Spleen (tissue), 11 donors: ENCODE data around the gene SWSAP1. TPM values are rescaled to one million over a fixed set of nuclear protein-coding genes. Genes with fewer than 3 reads are reported as not detected.

Source experiments
- DNase-seq: peaks from one replicate; pipeline ENCODE4 v3.0.0-alpha.2; 2020
- H3K27ac ChIP-seq, 8 donors: fragments of 200-600 bp; sonication (generic) in 7 of 8; 1 replicate in 4 of 8; 2 replicates in 4 of 8; pipeline versions ENCODE4 v1.5.0 to v1.8.0; 2016 to 2021; ENCODE audit warnings: inconsistent platforms in 4 of 8, mild to moderate bottlenecking in 4 of 8, moderate library complexity in 1 of 8
- H3K27me3 ChIP-seq, 7 donors: fragments of 200-600 bp; sonication (generic) in 6 of 7; replicated peaks in 1 of 7; 1 replicate in 4 of 7; 2 replicates in 3 of 7; pipeline versions ENCODE4 v1.5.0 to v1.8.0; 2016 to 2021; ENCODE audit warnings: inconsistent platforms in 3 of 7, mild to moderate bottlenecking in 1 of 7
- H3K36me3 ChIP-seq, 6 donors: fragments of 200-600 bp; sonication (generic) in 5 of 6; 1 replicate in 4 of 6; 2 replicates in 2 of 6; pipeline versions ENCODE4 v1.5.0 to v1.8.0; 2016 to 2021; ENCODE audit warnings: inconsistent platforms in 2 of 6
- H3K4me1 ChIP-seq, 6 donors: fragments of 200-600 bp; sonication (generic) in 5 of 6; 1 replicate in 3 of 6; 2 replicates in 3 of 6; pipeline versions ENCODE4 v1.5.0 to v1.8.0; 2016 to 2021; ENCODE audit warnings: inconsistent platforms in 3 of 6
- H3K4me3 ChIP-seq, 8 donors: fragments of 200-600 bp; sonication (generic) in 7 of 8; 1 replicate in 4 of 8; 2 replicates in 4 of 8; pipeline versions ENCODE4 v1.5.0 to v1.8.0; 2016 to 2021; ENCODE audit warnings: inconsistent platforms in 4 of 8, mild to moderate bottlenecking in 4 of 8, moderate library complexity in 2 of 8
- H3K9me3 ChIP-seq, 8 donors: fragments of 200-600 bp; sonication (generic) in 7 of 8; 1 replicate in 4 of 8; 2 replicates in 4 of 8; pipeline versions ENCODE4 v1.5.0 to v1.8.0; 2016 to 2021; ENCODE audit warnings: inconsistent platforms in 4 of 8
- POLR2A ChIP-seq, 3 donors: fragments of 450-650 bp; IDR thresholded peaks; one replicate each; pipeline ENCODE4 v1.5.1; 2017; ENCODE audit warnings: antibody characterized with exemption in 3 of 3, mild to moderate bottlenecking in 1 of 3
- POLR2AphosphoS5 ChIP-seq, 3 donors: sonication (generic); formaldehyde crosslinking; IDR thresholded peaks; one replicate each; pipeline ENCODE4 v1.5.1; 2017; ENCODE audit warnings: antibody characterized with exemption in 3 of 3
- WGBS, 5 donors: extraction: QIAGEN DNeasy Blood & Tissue Kit in 3 of 5; methylation state at CpG; one replicate each; pipeline versions ENCODE4 v1.1.5 to v1.1.7; 2013 to 2018; 5-methylcytosine and 5-hydroxymethylcytosine counted together
- intact Hi-C: fragments of 100-400 bp; cut with DNase I; formaldehyde crosslinking; loops from one replicate; pipeline ENCODE4 v1.15.0; 2023; ENCODE audit warnings: low total_unique reads
- polyA plus RNA-seq, 3 donors: library from polyadenylated mRNA; stranded (reverse); fragments of 200-250 nt; gene quantifications; one replicate each; pipeline ENCODE4 v1.2.1, GENCODE V29; 2013
- small RNA-seq, 4 donors: library from RNA; depleted of rRNA; stranded (forward); fragments of <200 nt; gene quantifications; one replicate each; pipeline ENCODE3, GENCODE V24; 2016
- total RNA-seq, 7 donors: library from RNA; depleted of rRNA in 3 of 7; stranded (reverse); fragments of >200 nt in 3 of 7; fragmentation: NEBNext Ultra II Directional in 4 of 7; extraction: Animal tissue kit (Norgen Biotek cat#: 25700) in 4 of 7; gene quantifications; one replicate each; pipeline versions ENCODE4 v1.1.0 to v1.2.1, GENCODE V29; 2016 to 2021
- TF ChIP-seq, protein P1 (sequence below), 11 experiments: fragments of 200-600 bp in 7 of 11; fragments of 450-650 bp in 4 of 11; sonication (generic) in 4 of 11; IDR thresholded peaks in 8 of 11; conservative IDR thresholded peaks in 3 of 11; 1 replicate in 7 of 11; 2 replicates in 4 of 11; pipeline versions ENCODE4 v1.4.0 to v1.8.0; 2016 to 2021; ENCODE audit warnings: antibody characterized with exemption in 11 of 11, inconsistent platforms in 4 of 11, mild to moderate bottlenecking in 1 of 11
- donor health status: healthy with polysubstance abuse.
- donor health status: DM: no; HTN: no; CAD: no; lungs with moderate emphysema.
- donor health status: DM: no; HTN: no; CAD: no.
- donor health status: Bipolar disorder and iron deficiency.
- donor health status: healthy.
- donor health status: DM: no; HTN: no; CAD: no.
- donor health status: DM: yes; HTN: yes; CAD: no.

SWSAP1 gene
- total and polyA plus RNA-seq, 10 donors, result 2.7 to 9.3 (median 4.7) TPM

GRCh38 chr19:11423164-11423790 is 48.8 kb downstream of the SWSAP1 start:
- TF ChIP-seq, protein P1, sequence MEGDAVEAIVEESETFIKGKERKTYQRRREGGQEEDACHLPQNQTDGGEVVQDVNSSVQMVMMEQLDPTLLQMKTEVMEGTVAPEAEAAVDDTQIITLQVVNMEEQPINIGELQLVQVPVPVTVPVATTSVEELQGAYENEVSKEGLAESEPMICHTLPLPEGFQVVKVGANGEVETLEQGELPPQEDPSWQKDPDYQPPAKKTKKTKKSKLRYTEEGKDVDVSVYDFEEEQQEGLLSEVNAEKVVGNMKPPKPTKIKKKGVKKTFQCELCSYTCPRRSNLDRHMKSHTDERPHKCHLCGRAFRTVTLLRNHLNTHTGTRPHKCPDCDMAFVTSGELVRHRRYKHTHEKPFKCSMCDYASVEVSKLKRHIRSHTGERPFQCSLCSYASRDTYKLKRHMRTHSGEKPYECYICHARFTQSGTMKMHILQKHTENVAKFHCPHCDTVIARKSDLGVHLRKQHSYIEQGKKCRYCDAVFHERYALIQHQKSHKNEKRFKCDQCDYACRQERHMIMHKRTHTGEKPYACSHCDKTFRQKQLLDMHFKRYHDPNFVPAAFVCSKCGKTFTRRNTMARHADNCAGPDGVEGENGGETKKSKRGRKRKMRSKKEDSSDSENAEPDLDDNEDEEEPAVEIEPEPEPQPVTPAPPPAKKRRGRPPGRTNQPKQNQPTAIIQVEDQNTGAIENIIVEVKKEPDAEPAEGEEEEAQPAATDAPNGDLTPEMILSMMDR (IDR thresholded peaks at IDR 0.05 in 8 of 11, conservative IDR thresholded peaks at IDR 0.05 in 3 of 11), result no peak
- no peak for TF ChIP-seq POLR2A (IDR thresholded peaks at IDR 0.05)
- TF ChIP-seq POLR2AphosphoS5 (IDR thresholded peaks at IDR 0.05), result no peak
- Histone ChIP-seq H3K9me3 (no peaks in the 10 kb centered on the region), H3K36me3 (no peaks in the 10 kb centered on the region), H3K27me3 (peaks cover 0 to 61% (median 58%) of the 10 kb centered on the region in 7 donors), H3K27ac (no peak overlapping the region), H3K4me3 (peak overlapping the region in 2 of 8 donors; percentile 30 to 69), H3K4me1 (peaks cover 28 to 59% (median 56%) of the 10 kb centered on the region in 6 donors)
- no peak for DNase-seq
- intact Hi-C loops, result no loop called here
- 29 to 44% (median 33%) methylated on average over 27 of the region's 27 CpGs for WGBS, 5 donors

GRCh38 chr19:11423791-11424181 is 49.3 kb downstream of the SWSAP1 start:
- intact Hi-C loops, result no loop called here
- Histone ChIP-seq H3K4me1 (peaks cover 26 to 54% (median 51%) of the 10 kb centered on the region in 6 donors), H3K27me3 (peaks cover 0 to 56% (median 53%) of the 10 kb centered on the region in 7 donors)

More at GRCh38 chr19:11423791-11424181, 49.3 kb downstream of the SWSAP1 start:
- no peak for DNase-seq
- Histone ChIP-seq H3K27ac (no peak overlapping the region), H3K4me3 (no peak overlapping the region), H3K9me3 (no peaks in the 10 kb centered on the region), H3K36me3 (no peaks in the 10 kb centered on the region)
- TF ChIP-seq, protein P1 (IDR thresholded peaks at IDR 0.05 in 8 of 11, conservative IDR thresholded peaks at IDR 0.05 in 3 of 11), result no peak
- 17 to 34% (median 20%) methylated on average over 17 to 22 of the region's 22 CpGs for WGBS, 5 donors

Small RNA genes within 50 kb of the gene (small RNA-seq; reads per million reads assigned to genes)
- gene RF00019, result 0 reads per million in 4 donors

Other genes starting within 250 kb of the SWSAP1 start
- gene SPC24, start 218.9 kb upstream of the SWSAP1 start, total RNA-seq, result 1 to 10 TPM; 2.0 to 9.7 (median 3.6) TPM
- gene SPC24, start 218.9 kb upstream of the SWSAP1 start, polyA plus RNA-seq, result 1 to 10 TPM; 1.7 to 4.4 (median 3.9) TPM
- gene KANK2, start 177.1 kb upstream of the SWSAP1 start, total RNA-seq, result 100 to 1,000 TPM in 4 of 7 donors, 10 to 100 TPM in 3; 47.7 to 144 (median 117) TPM
- gene KANK2, start 177.1 kb upstream of the SWSAP1 start, polyA plus RNA-seq, result 10 to 100 TPM; 16.3 to 34.9 (median 20.1) TPM
- gene ANGPTL8, start 135.0 kb upstream of the SWSAP1 start, total RNA-seq, result not detected
- under 1 TPM in 1 of 3 donors, not detected in 2; 0.30 TPM for gene ANGPTL8, start 135.0 kb upstream of the SWSAP1 start, polyA plus RNA-seq
- 100 to 1,000 TPM in 1 of 7 donors, 10 to 100 TPM in 6; 26.2 to 105 (median 57.3) TPM for gene DOCK6, start 112.1 kb upstream of the SWSAP1 start, total RNA-seq
- 10 to 100 TPM; 12.5 to 45.8 (median 40.2) TPM for gene DOCK6, start 112.1 kb upstream of the SWSAP1 start, polyA plus RNA-seq
- not detected for gene TSPAN16, start 78.5 kb upstream of the SWSAP1 start, total RNA-seq
- gene TSPAN16, start 78.5 kb upstream of the SWSAP1 start, polyA plus RNA-seq, result not detected
- 10 to 100 TPM; 26.7 to 51.3 (median 43.5) TPM for gene RAB3D, start 35.0 kb upstream of the SWSAP1 start, total RNA-seq
- 1 to 10 TPM; 2.5 to 6.4 (median 3.3) TPM for gene RAB3D, start 35.0 kb upstream of the SWSAP1 start, polyA plus RNA-seq
- gene TMEM205, start 28.4 kb upstream of the SWSAP1 start, total RNA-seq, result 100 to 1,000 TPM in 3 of 7 donors, 10 to 100 TPM in 4; 44.1 to 143 (median 54.2) TPM
- 10 to 100 TPM; 65.8 to 82.0 (median 73.4) TPM for gene TMEM205, start 28.4 kb upstream of the SWSAP1 start, polyA plus RNA-seq
- 10 to 100 TPM; 40.1 to 57.5 (median 51.3) TPM for gene CCDC159, start 28.1 kb upstream of the SWSAP1 start, total RNA-seq
- gene CCDC159, start 28.1 kb upstream of the SWSAP1 start, polyA plus RNA-seq, result 10 to 100 TPM; 34.7 to 83.7 (median 73.9) TPM
- 10 to 100 TPM; 19.0 to 41.0 (median 26.6) TPM for gene PLPPR2, start 19.2 kb upstream of the SWSAP1 start, total RNA-seq
- gene PLPPR2, start 19.2 kb upstream of the SWSAP1 start, polyA plus RNA-seq, result 10 to 100 TPM in 1 of 3 donors, 1 to 10 TPM in 2; 4.2 to 10.8 (median 8.5) TPM
- 10 to 100 TPM; 15.0 to 24.0 (median 19.9) TPM for gene EPOR, start 9.6 kb downstream of the SWSAP1 start, total RNA-seq
- 1 to 10 TPM; 4.5 to 8.2 (median 5.6) TPM for gene EPOR, start 9.6 kb downstream of the SWSAP1 start, polyA plus RNA-seq
- 10 to 100 TPM; 17.9 to 57.7 (median 37.8) TPM for gene RGL3, start 44.6 kb downstream of the SWSAP1 start, total RNA-seq
- 10 to 100 TPM in 2 of 3 donors, 1 to 10 TPM in 1; 5.1 to 16.4 (median 11.2) TPM for gene RGL3, start 44.6 kb downstream of the SWSAP1 start, polyA plus RNA-seq
- gene ODAD3, start 60.5 kb downstream of the SWSAP1 start, total RNA-seq, result 1 to 10 TPM in 3 of 7 donors, under 1 TPM in 4; 0.23 to 2.3 (median 0.85) TPM
- gene ODAD3, start 60.5 kb downstream of the SWSAP1 start, polyA plus RNA-seq, result 1 to 10 TPM in 2 of 3 donors, under 1 TPM in 1; 0.59 to 2.1 (median 1.7) TPM
- 100 to 1,000 TPM; 114 to 258 (median 230) TPM for gene PRKCSH, start 61.0 kb downstream of the SWSAP1 start, total RNA-seq
- gene PRKCSH, start 61.0 kb downstream of the SWSAP1 start, polyA plus RNA-seq, result 100 to 1,000 TPM in 1 of 3 donors, 10 to 100 TPM in 2; 80.3 to 105 (median 86.0) TPM
- not detected for gene ELAVL3, start 106.4 kb downstream of the SWSAP1 start, total RNA-seq
- gene ELAVL3, start 106.4 kb downstream of the SWSAP1 start, polyA plus RNA-seq, result under 1 TPM in 1 of 3 donors, not detected in 2; 0.02 TPM
- gene ZNF653, start 131.2 kb downstream of the SWSAP1 start, total RNA-seq, result 10 to 100 TPM in 2 of 7 donors, 1 to 10 TPM in 5; 6.9 to 11.8 (median 9.0) TPM
- 10 to 100 TPM in 1 of 3 donors, 1 to 10 TPM in 2; 3.5 to 11.6 (median 8.8) TPM for gene ZNF653, start 131.2 kb downstream of the SWSAP1 start, polyA plus RNA-seq
- gene ECSIT, start 154.5 kb downstream of the SWSAP1 start, total RNA-seq, result 10 to 100 TPM; 30.2 to 37.6 (median 35.4) TPM
- 10 to 100 TPM; 41.6 to 55.1 (median 52.1) TPM for gene ECSIT, start 154.5 kb downstream of the SWSAP1 start, polyA plus RNA-seq
- gene CNN1, start 164.2 kb downstream of the SWSAP1 start, total RNA-seq, result 1 to 10 TPM; 1.5 to 9.7 (median 7.7) TPM
- gene CNN1, start 164.2 kb downstream of the SWSAP1 start, polyA plus RNA-seq, result 10 to 100 TPM in 2 of 3 donors, 1 to 10 TPM in 1; 5.3 to 13.0 (median 12.6) TPM
- gene ELOF1, start 184.6 kb downstream of the SWSAP1 start, total RNA-seq, result 10 to 100 TPM; 21.8 to 44.6 (median 36.3) TPM
- 10 to 100 TPM; 63.1 to 77.1 (median 67.8) TPM for gene ELOF1, start 184.6 kb downstream of the SWSAP1 start, polyA plus RNA-seq
- gene ACP5, start 203.0 kb downstream of the SWSAP1 start, total RNA-seq, result 10 to 100 TPM; 41.7 to 74.4 (median 64.5) TPM
- gene ACP5, start 203.0 kb downstream of the SWSAP1 start, polyA plus RNA-seq, result 100 to 1,000 TPM in 2 of 3 donors, 10 to 100 TPM in 1; 91.6 to 332 (median 200) TPM
- gene ZNF627, start 222.8 kb downstream of the SWSAP1 start, total RNA-seq, result 10 to 100 TPM; 11.6 to 14.5 (median 12.9) TPM
- gene ZNF627, start 222.8 kb downstream of the SWSAP1 start, polyA plus RNA-seq, result 1 to 10 TPM; 4.5 to 8.6 (median 8.1) TPM